Measurements from ENCODE around the gene BRSK1.

DNA sequence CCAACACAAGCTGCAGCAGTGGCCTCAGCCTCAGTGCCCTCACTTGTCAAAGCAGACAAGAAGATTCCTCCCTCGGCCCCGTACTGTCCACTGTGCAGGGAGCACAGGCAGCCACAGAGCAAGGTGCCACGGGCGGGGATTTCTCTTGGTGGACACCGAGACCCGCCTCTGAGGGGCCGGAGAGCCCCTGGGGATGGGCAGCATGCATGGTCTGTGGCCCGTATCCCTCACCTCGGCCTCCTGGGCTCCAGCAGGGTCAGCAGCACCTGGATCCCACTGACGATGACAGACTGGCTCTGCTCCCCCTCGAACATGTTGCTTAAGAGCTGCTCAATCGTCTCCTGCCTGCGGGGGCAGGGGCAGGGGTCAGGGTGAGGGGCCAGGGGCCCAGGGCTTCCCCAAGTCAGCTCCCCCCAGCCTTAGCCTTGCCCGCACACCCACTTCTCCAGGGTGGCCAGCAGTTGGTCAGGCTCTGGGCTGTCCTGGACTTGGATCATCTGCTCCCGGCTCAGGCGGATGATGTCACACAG lies 41.8 kb upstream of the BRSK1 start:
- no peak for TF ChIP-seq POLR2A (IDR thresholded peaks at IDR 0.05)
- TF ChIP-seq CTCF (IDR thresholded peaks at IDR 0.05), result no peak

All from vagina (tissue), 2 donors.